ENCODE measurements around the gene MRPS31. TPM values are rescaled to one million over a fixed set of nuclear protein-coding genes. Genes with fewer than 3 reads are reported as not detected.

The MRPS31 gene
- total and polyA plus RNA-seq, 11 donors: 21.9 to 62.7 (median 29.1) TPM

GRCh38 chr13:40692946-40693345 lies 78.0 kb downstream of the MRPS31 start:
- no peak for DNase-seq
- TF ChIP-seq POLR2A (IDR thresholded peaks at IDR 0.05) (no peak), CTCF (IDR thresholded peaks at IDR 0.05) (no peak)
- WGBS, 4 donors: 72 to 80% (median 79%) methylated on average over 2 of the region's 2 CpGs
- intact Hi-C loops (cut with DNase I): no loop called here
- Histone ChIP-seq H3K27ac (no peak overlapping the region), H3K36me3 (no peaks in the 10 kb centered on the region), H3K4me1 (no peaks in the 10 kb centered on the region), H3K27me3 (no peaks in the 10 kb centered on the region), H3K4me3 (no peak overlapping the region), H3K9me3 (peaks cover 0 to 9% (median 0%) of the 10 kb centered on the region in 12 donors)
- ATAC-seq: no peak

- Histone ChIP-seq H3K27me3 (no peaks in the 10 kb centered on the region), H3K4me3 (no peak overlapping the region), H3K27ac (no peak overlapping the region), H3K36me3 (no peaks in the 10 kb centered on the region), H3K4me1 (no peaks in the 10 kb centered on the region), H3K9me3 (peaks cover 0 to 9% (median 0%) of the 10 kb centered on the region in 12 donors)
- intact Hi-C loops (cut with DNase I): loop anchor here in 5 of 10 donors (10.0 kb wide), 5 partner anchors 434 to 1004 kb away; no protein-coding TSS in a partner anchor
- TF ChIP-seq CTCF (IDR thresholded peaks at IDR 0.05) (no peak), POLR2A (IDR thresholded peaks at IDR 0.05) (no peak)
- DNase-seq: no peak
- no peak for ATAC-seq
- 75 to 87% (median 82%) methylated on average over 3 of the region's 3 CpGs for WGBS, 4 donors
These were observed 82.2 kb downstream of the MRPS31 start for GRCh38 chr13:40688781-40689180.

- H3K4me3 ChIP-seq: no peak overlapping the region
- no peak for DNase-seq
- no peaks in the 10 kb centered on the region for H3K9me3 ChIP-seq
- no peaks in the 10 kb centered on the region for H3K36me3 ChIP-seq
- H3K4me1 ChIP-seq: peaks cover 0 to 18% (median 5%) of the 10 kb centered on the region in 12 donors
- ATAC-seq: no peak
- no peak overlapping the region for H3K27ac ChIP-seq
- 56 to 60% (median 58%) methylated on average over 11 of the region's 11 CpGs for WGBS, 4 donors
- no peaks in the 10 kb centered on the region for H3K27me3 ChIP-seq
- TF ChIP-seq CTCF (IDR thresholded peaks at IDR 0.05) (peak; percentile 59 to 85 (median 72)), POLR2A (IDR thresholded peaks at IDR 0.05) (no peak)
- intact Hi-C loops (cut with DNase I): loop anchor here (2.0 to 10.0 kb wide), 18 partner anchors 90 to 1000 kb away; partner anchors contain the start of gene MRPS31 (in 1 of the 10)
These were observed 88.3 kb downstream of the MRPS31 start for GRCh38 chr13:40682449-40683240.

GRCh38 chr13:40681341-40682146 lies 89.4 kb downstream of the MRPS31 start:
- DNase-seq (peak in 3 of 5 donors; percentile 19 to 43 (median 26)), ATAC-seq (peak; percentile 20 to 84 (median 62))
- Histone ChIP-seq H3K9me3 (no peaks in the 10 kb centered on the region), H3K27me3 (no peaks in the 10 kb centered on the region), H3K4me3 (no peak overlapping the region), H3K4me1 (peaks cover 0 to 18% (median 5%) of the 10 kb centered on the region in 12 donors), H3K27ac (no peak overlapping the region), H3K36me3 (no peaks in the 10 kb centered on the region)
- TF ChIP-seq CTCF (IDR thresholded peaks at IDR 0.05): no peak
- no peak for TF ChIP-seq POLR2A (IDR thresholded peaks at IDR 0.05)
- WGBS, 4 donors: 33 to 55% (median 36%) methylated on average over 7 of the region's 7 CpGs
- intact Hi-C loops (cut with DNase I): loop anchor here (1.0 to 10.0 kb wide), 19 partner anchors 91 to 999 kb away; partner anchors contain the start of gene MRPS31 (in 1 of the 10)

Measured in heart left ventricle (tissue), 16 donors.